ENCODE results near the gene TMEM42.

The TMEM42 gene

GRCh38 chr3:44914936-44915335 lies 53.2 kb downstream of the TMEM42 start:
- no peak for DNase-seq

Measured in NK-92 treated with Interleukin-12 subunit alpha and Interleukin-12 subunit beta, amount 100 ng/mL, for 24 hours (cell line).